Colon (tissue), 2 donors: ENCODE results near the gene IMP3.

ENCODE experiments used
- FAIRE-seq: peaks from 2 replicates; lab custom pipeline; 2012; peaks lifted over from hg19 to GRCh38; lab: Jason Lieb, UNC
- donor health status: control.
- donor health status: control.

IMP3 gene

GRCh38 chr15:75672646-75673425 is 32.8 kb upstream of the IMP3 start:
- FAIRE-seq, result no peak

- no peak for FAIRE-seq
Observed at GRCh38 chr15:75671730-75672602, 31.9 kb upstream of the IMP3 start.

- FAIRE-seq, result no peak
Observed at GRCh38 chr15:75669879-75670212, 29.8 kb upstream of the IMP3 start.

- FAIRE-seq, result no peak
Observed at GRCh38 chr15:75669191-75669878, 29.3 kb upstream of the IMP3 start.

GRCh38 chr15:75666823-75667501 is 26.9 kb upstream of the IMP3 start:
- FAIRE-seq, result no peak

GRCh38 chr15:75663931-75664421 is 24.0 kb upstream of the IMP3 start:
- FAIRE-seq, result no peak

GRCh38 chr15:75662823-75663519 is 22.9 kb upstream of the IMP3 start:
- no peak for FAIRE-seq

- FAIRE-seq, result no peak
Observed at GRCh38 chr15:75661756-75662140, 21.7 kb upstream of the IMP3 start.

- no peak for FAIRE-seq
Observed at GRCh38 chr15:75661100-75661755, 21.2 kb upstream of the IMP3 start.

GRCh38 chr15:75659928-75660645 is 20.1 kb upstream of the IMP3 start:
- no peak for FAIRE-seq

- no peak for FAIRE-seq
Observed at GRCh38 chr15:75659141-75659771, 19.2 kb upstream of the IMP3 start.

GRCh38 chr15:75656813-75657212 is 16.8 kb upstream of the IMP3 start:
- no peak for FAIRE-seq

- FAIRE-seq, result no peak
Observed at GRCh38 chr15:75656331-75656730, 16.3 kb upstream of the IMP3 start.

GRCh38 chr15:75655931-75656330 is 15.9 kb upstream of the IMP3 start:
- no peak for FAIRE-seq

- FAIRE-seq, result no peak
Observed at GRCh38 chr15:75654201-75654907, 14.3 kb upstream of the IMP3 start.

- FAIRE-seq, result no peak
Observed at GRCh38 chr15:75653347-75653913, 13.4 kb upstream of the IMP3 start.

- no peak for FAIRE-seq
Observed at GRCh38 chr15:75651810-75652543, 12.0 kb upstream of the IMP3 start.
